Suprapubic skin (tissue), 3 donors: ENCODE data around the gene UTP14C.

Experiments used
- POLR2A ChIP-seq, 2 donors: fragments of 450-650 bp; IDR thresholded peaks; one replicate each; pipeline ENCODE4 v1.6.1; 2017; ENCODE audit warnings: antibody characterized with exemption in 2 of 2, mild to moderate bottlenecking in 2 of 2, moderate library complexity in 2 of 2
- TF ChIP-seq, protein P1 (sequence below), 2 donors: fragments of 200-600 bp in 1 of 2; fragments of 450-650 bp in 1 of 2; sonication (generic) in 1 of 2; IDR thresholded peaks; one replicate each; pipeline ENCODE4 v1.5.1; 2016 to 2019; ENCODE audit warnings: antibody characterized with exemption in 2 of 2, mild to moderate bottlenecking in 1 of 2, moderate library complexity in 1 of 2

DNA sequence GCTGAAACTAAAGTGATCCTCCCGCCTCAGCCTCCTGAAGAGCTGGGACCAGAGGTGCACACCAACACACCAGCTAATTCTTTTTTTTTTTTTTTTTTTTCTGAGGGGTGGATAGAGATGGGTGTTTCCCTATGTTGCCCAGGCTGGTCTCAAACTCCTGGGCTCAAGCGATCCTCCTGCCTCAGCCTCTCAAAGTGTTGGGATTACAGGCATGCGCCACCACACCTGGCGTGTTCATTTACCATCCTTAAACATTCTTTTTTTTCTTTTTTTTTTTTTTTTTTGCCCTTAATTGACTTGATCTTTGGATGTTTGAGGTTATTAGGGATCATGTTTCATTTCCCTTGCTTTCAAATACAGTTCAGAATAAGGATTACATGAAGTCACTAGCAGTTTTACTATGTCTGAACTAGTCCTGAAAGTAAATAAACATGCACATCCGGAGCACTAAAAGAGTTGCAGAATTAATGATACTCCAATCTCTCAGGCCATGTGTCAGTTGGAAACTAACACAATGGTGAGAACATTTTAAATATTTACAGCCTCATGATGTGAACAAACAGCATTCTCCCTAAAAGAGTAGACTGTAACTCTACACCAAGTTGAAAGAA, 10.2 kb downstream of the UTP14C start:
- TF ChIP-seq, protein P1, sequence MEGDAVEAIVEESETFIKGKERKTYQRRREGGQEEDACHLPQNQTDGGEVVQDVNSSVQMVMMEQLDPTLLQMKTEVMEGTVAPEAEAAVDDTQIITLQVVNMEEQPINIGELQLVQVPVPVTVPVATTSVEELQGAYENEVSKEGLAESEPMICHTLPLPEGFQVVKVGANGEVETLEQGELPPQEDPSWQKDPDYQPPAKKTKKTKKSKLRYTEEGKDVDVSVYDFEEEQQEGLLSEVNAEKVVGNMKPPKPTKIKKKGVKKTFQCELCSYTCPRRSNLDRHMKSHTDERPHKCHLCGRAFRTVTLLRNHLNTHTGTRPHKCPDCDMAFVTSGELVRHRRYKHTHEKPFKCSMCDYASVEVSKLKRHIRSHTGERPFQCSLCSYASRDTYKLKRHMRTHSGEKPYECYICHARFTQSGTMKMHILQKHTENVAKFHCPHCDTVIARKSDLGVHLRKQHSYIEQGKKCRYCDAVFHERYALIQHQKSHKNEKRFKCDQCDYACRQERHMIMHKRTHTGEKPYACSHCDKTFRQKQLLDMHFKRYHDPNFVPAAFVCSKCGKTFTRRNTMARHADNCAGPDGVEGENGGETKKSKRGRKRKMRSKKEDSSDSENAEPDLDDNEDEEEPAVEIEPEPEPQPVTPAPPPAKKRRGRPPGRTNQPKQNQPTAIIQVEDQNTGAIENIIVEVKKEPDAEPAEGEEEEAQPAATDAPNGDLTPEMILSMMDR (IDR thresholded peaks at IDR 0.05) = no peak
- no peak for TF ChIP-seq POLR2A (IDR thresholded peaks at IDR 0.05)
